HepG2 (cell line): ENCODE results near the gene SYMPK. TPM values are rescaled to one million over a fixed set of nuclear protein-coding genes. Genes with fewer than 3 reads are reported as not detected.
A peak's percentile ranks its signal among the peaks of the same experiment; 100 is the strongest.

Experiments used
- CBX5 ChIP-seq: sonication (generic); formaldehyde crosslinking; IDR thresholded peaks from 2 replicates; pipeline ENCODE4 v1.4.0; 2020; ENCODE audit warnings: missing genetic modification reagents, borderline replicate concordance
- CEBPZ ChIP-seq: IDR thresholded peaks from 2 replicates; pipeline ENCODE4 v1.6.1; 2012; ENCODE audit warnings: low read length, improper control_type of control experiment
- ELF4 ChIP-seq: sonication (generic); formaldehyde crosslinking; IDR thresholded peaks from 2 replicates; pipeline ENCODE4 v1.5.0; 2020; ENCODE audit warnings: missing genetic modification reagents, mild to moderate bottlenecking, moderate library complexity, borderline replicate concordance
- GLMP ChIP-seq: sonication (generic); formaldehyde crosslinking; IDR thresholded peaks from 2 replicates; pipeline ENCODE4 v1.9.0; 2021; ENCODE audit warnings: missing genetic modification reagents, mild to moderate bottlenecking, borderline replicate concordance
- KDM2A ChIP-seq: sonication (generic); formaldehyde crosslinking; IDR thresholded peaks from 2 replicates; pipeline ENCODE4 v1.4.0; 2020; ENCODE audit warnings: low read depth, missing genetic modification reagents, borderline replicate concordance
- MED1 ChIP-seq: sonication (generic); formaldehyde crosslinking; IDR thresholded peaks from 2 replicates; pipeline ENCODE4 v1.4.0; 2020; ENCODE audit warnings: missing genetic modification reagents
- PBX2 ChIP-seq: IDR thresholded peaks from 2 replicates; pipeline ENCODE4 v1.6.1; 2016; ENCODE audit warnings: control low read depth
- TGIF2 ChIP-seq: IDR thresholded peaks from 2 replicates; pipeline ENCODE4 v1.6.1; 2016; ENCODE audit warnings: control low read depth, missing compliant biosample characterization
- ZFP36L1 ChIP-seq: sonication (generic); formaldehyde crosslinking; IDR thresholded peaks from 2 replicates; pipeline ENCODE4 v1.8.0; 2022; ENCODE audit warnings: mild to moderate bottlenecking, missing genetic modification reagents, moderate library complexity
- ZIK1 ChIP-seq: sonication (generic); formaldehyde crosslinking; IDR thresholded peaks from 2 replicates; pipeline ENCODE4 v1.5.0; 2020; ENCODE audit warnings: mild to moderate bottlenecking, low read depth, missing genetic modification reagents, borderline replicate concordance
- ZNF318 ChIP-seq: sonication (generic); formaldehyde crosslinking; IDR thresholded peaks from 2 replicates; pipeline ENCODE4 v1.4.0; 2020; ENCODE audit warnings: mild to moderate bottlenecking, missing genetic modification reagents
- ZNF496 ChIP-seq: sonication (generic); formaldehyde crosslinking; IDR thresholded peaks from 2 replicates; pipeline ENCODE4 v1.8.1; 2023; ENCODE audit warnings: mild to moderate bottlenecking, moderate library complexity, missing genetic modification reagents; ENCODE audit not compliant: insufficient replicate concordance
- ZNF564 ChIP-seq: sonication (generic); formaldehyde crosslinking; IDR thresholded peaks from 2 replicates; pipeline ENCODE4 v1.8.1; 2023; ENCODE audit warnings: mild to moderate bottlenecking, missing genetic modification reagents
- polyA plus RNA-seq, 8 experiments: library from polyadenylated mRNA; depleted of rRNA in 3 of 8; stranded (reverse) in 7 of 8; unstranded in 1 of 8; fragments of >200 nt; fragmentation: Illumina TruSeq in 4 of 8; extraction: Trizol in 4 of 8; gene quantifications; 2 replicates each; pipeline versions ENCODE4 v1.2.1 to v1.2.3, GENCODE V29; 2011 to 2016; ENCODE audit warnings: low read depth in 4 of 8, missing spikeins in 1 of 8, mixed read lengths in 1 of 8; ENCODE audit not compliant: insufficient read depth in 1 of 8
- total RNA-seq, 5 experiments: library from RNA; depleted of rRNA; stranded (reverse); fragments of >200 nt; fragmentation: Illumina TruSeq; extraction: Trizol; gene quantifications; 2 replicates each; pipeline ENCODE4 v1.2.3, GENCODE V29; 2016; ENCODE audit warnings: low read depth in 1 of 5
- TF ChIP-seq, protein P1 (sequence below), 2 experiments: fragments of 450-650 bp in 1 of 2; sonication (generic) in 1 of 2; formaldehyde crosslinking; IDR thresholded peaks; 2 replicates each; pipeline versions ENCODE4 v1.5.0 to v1.8.0; 2020 to 2022; ENCODE audit warnings: mild to moderate bottlenecking in 1 of 2, missing genetic modification reagents in 1 of 2

The SYMPK gene
- total and polyA plus RNA-seq, 2 of the 13 experiments (the other 11 are each of a cell fraction or from before 2014, with no cell fraction given), result 21.9 to 55.7 TPM

DNA sequence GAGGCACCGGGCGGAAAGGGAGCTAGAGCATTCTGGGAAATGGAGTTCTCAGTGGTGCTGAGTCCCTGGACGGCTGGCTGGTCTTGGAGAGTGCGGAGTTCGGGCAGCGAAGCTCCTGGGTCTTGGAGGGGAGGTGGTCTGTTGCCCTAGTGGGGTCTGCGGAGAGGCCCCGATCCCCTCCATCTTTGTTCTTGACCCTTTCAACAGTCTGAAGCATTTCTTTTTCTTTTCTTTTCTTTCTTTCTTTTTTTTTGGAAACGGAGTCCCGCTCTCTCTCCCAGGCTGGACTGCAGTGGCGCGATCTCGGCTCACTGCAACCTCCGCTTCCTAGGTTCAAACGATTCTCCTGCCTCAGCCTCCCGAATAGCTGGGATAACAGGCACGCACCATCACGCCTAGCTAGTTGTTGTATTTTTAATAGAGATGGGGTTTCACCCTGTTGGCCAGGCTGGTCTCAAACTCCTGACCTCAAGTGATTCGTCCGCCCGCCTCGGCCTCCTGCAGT lies 440 bp upstream of the SYMPK start (continued):
- TF ChIP-seq CEBPZ (no peak), ZFP36L1 (CRISPR knock-in tag) (0 out of 2 replicates have a peak, but pooled peaks have one; percentile 25), MED1 (CRISPR knock-in tag) (0 out of 2 replicates have a peak, but pooled peaks have one; percentile 4), KDM2A (CRISPR knock-in tag) (peak; percentile 12; the same call in 1 of the 2 replicates), ZNF564 (CRISPR knock-in tag) (peak; percentile 28; the same call in 1 of the 2 replicates), ZIK1 (CRISPR knock-in tag) (no peak), CBX5 (0 out of 2 replicates have a peak, but pooled peaks have one; percentile 37), TGIF2 (CRISPR knock-in tag) (no peak), GLMP (CRISPR knock-in tag) (no peak), ZNF318 (CRISPR knock-in tag) (no peak), ELF4 (CRISPR knock-in tag) (peak; percentile 66; the same call in 1 of the 2 replicates), ZNF496 (no peak), PBX2 (CRISPR knock-in tag) (no peak)
- TF ChIP-seq, protein P1, sequence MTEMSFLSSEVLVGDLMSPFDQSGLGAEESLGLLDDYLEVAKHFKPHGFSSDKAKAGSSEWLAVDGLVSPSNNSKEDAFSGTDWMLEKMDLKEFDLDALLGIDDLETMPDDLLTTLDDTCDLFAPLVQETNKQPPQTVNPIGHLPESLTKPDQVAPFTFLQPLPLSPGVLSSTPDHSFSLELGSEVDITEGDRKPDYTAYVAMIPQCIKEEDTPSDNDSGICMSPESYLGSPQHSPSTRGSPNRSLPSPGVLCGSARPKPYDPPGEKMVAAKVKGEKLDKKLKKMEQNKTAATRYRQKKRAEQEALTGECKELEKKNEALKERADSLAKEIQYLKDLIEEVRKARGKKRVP (CRISPR knock-in tag; IDR thresholded peaks at IDR 0.05), result no peak
- TF ChIP-seq, all 625 proteins: peak for 32
